DND-41 (cell line): ENCODE measurements around the gene SMIM14.
"Not testable (repeated sequence)": the region's sequence is repeated elsewhere in the genome, so short reads cannot be mapped to it uniquely, and the experiment has no call there.

Source experiments
- ATAC-seq: fragments of 200-7000 bp; cut with Tn5 transposase; 3 replicates; pipeline ENCODE4 v1.9.1; 2021; ENCODE audit warnings: low read depth; ENCODE audit not compliant: insufficient read depth
- DNase-seq: peaks from one replicate; pipeline ENCODE4 v3.0.0-alpha.2; 2020
- H2AFZ ChIP-seq: 2 replicates; pipeline ENCODE4 v1.6.0; 2012; ENCODE audit warnings: low read depth, low read length
- H3K27ac ChIP-seq: 2 replicates; pipeline ENCODE4 v1.5.1; 2012; ENCODE audit warnings: low read length, inconsistent platforms
- H3K27me3 ChIP-seq: fragments of 200-600 bp; sonication (generic); 2 replicates; pipeline ENCODE4 v1.6.0; 2012; ENCODE audit warnings: low read length, mild to moderate bottlenecking, inconsistent platforms; ENCODE audit not compliant: insufficient read depth, poor library complexity
- H3K36me3 ChIP-seq: 2 replicates; pipeline ENCODE4 v1.5.1; 2012; ENCODE audit warnings: low read length, inconsistent platforms; ENCODE audit not compliant: insufficient read depth
- H3K4me1 ChIP-seq: 2 replicates; pipeline ENCODE4 v1.5.1; 2012; ENCODE audit warnings: mild to moderate bottlenecking, low read length; ENCODE audit not compliant: insufficient read depth
- H3K4me2 ChIP-seq: 2 replicates; pipeline ENCODE4 v1.6.0; 2012; ENCODE audit warnings: mild to moderate bottlenecking, moderate library complexity, low read length, inconsistent platforms; ENCODE audit not compliant: insufficient read depth
- H3K4me3 ChIP-seq, 2 experiments: fragments of 200-600 bp in 1 of 2; shearing (Covaris generic) in 1 of 2; 2 replicates each; pipeline ENCODE4 v1.5.1; 2012 to 2016; ENCODE audit warnings: inconsistent platforms in 2 of 2, low read length in 2 of 2, mild to moderate bottlenecking in 2 of 2, low read depth in 1 of 2, moderate library complexity in 1 of 2
- H3K79me2 ChIP-seq: 2 replicates; pipeline ENCODE4 v1.6.0; 2012; ENCODE audit warnings: low read length, inconsistent platforms; ENCODE audit not compliant: insufficient read depth
- H3K9ac ChIP-seq: 2 replicates; pipeline ENCODE4 v1.6.0; 2012; ENCODE audit warnings: low read depth, mild to moderate bottlenecking, inconsistent platforms, low read length, moderate library complexity
- H3K9me3 ChIP-seq: 2 replicates; pipeline ENCODE4 v1.5.1; 2012; ENCODE audit warnings: low read length, moderate library complexity, mild to moderate bottlenecking, inconsistent platforms; ENCODE audit not compliant: insufficient read depth, severe bottlenecking
- H4K20me1 ChIP-seq: 2 replicates; pipeline ENCODE4 v1.6.0; 2012; ENCODE audit warnings: low read length; ENCODE audit not compliant: insufficient read depth
- CTCF ChIP-seq: IDR thresholded peaks from 2 replicates; pipeline ENCODE4 v1.5.1; 2012; ENCODE audit warnings: borderline replicate concordance, low read length, moderate library complexity, mild to moderate bottlenecking; ENCODE audit not compliant: poor library complexity, severe bottlenecking; ENCODE audit errors: extremely low read depth
- EZH2 ChIP-seq: IDR thresholded peaks from 3 replicates; pipeline ENCODE4 v1.6.1; 2012; ENCODE audit warnings: borderline replicate concordance, low read depth, mild to moderate bottlenecking, moderate library complexity, low read length, inconsistent platforms; ENCODE audit not compliant: severe bottlenecking

Gene SMIM14

GRCh38 chr4:39510348-39510929 lies 128.2 kb downstream of the SMIM14 start:
- TF ChIP-seq CTCF (no peak), EZH2 (no peak)
- H3K36me3 ChIP-seq: peaks cover 11% of the 10 kb centered on the region; the same call in 1 of the 2 replicates

GRCh38 chr4:39505581-39505980 lies 133.1 kb downstream of the SMIM14 start:
- no peaks in the 10 kb centered on the region for H3K79me2 ChIP-seq
- TF ChIP-seq CTCF (no peak), EZH2 (no peak)
- no peak overlapping the region for H2AFZ ChIP-seq
- H3K9ac ChIP-seq: no peak overlapping the region
- H3K4me3 ChIP-seq: no peak overlapping the region
- no peak overlapping the region for H3K27ac ChIP-seq
- no peaks in the 10 kb centered on the region for H3K4me1 ChIP-seq
- ATAC-seq: no peak
- DNase-seq: no peak
- no peaks in the 10 kb centered on the region for H4K20me1 ChIP-seq
- H3K27me3 ChIP-seq: no peaks in the 10 kb centered on the region
- H3K36me3 ChIP-seq: peaks cover 24% of the 10 kb centered on the region
- H3K4me2 ChIP-seq: no peak overlapping the region
- H3K9me3 ChIP-seq: no peaks in the 10 kb centered on the region

More at GRCh38 chr4:39510348-39510929, 128.2 kb downstream of the SMIM14 start:
- no peak overlapping the region for H3K4me3 ChIP-seq
- no peak overlapping the region for H3K9ac ChIP-seq
- no peak overlapping the region for H2AFZ ChIP-seq
- DNase-seq: no peak
- H3K27ac ChIP-seq: no peak overlapping the region
- no peaks in the 10 kb centered on the region for H3K9me3 ChIP-seq
- no peak for ATAC-seq
- H3K27me3 ChIP-seq: no peaks in the 10 kb centered on the region
- no peaks in the 10 kb centered on the region for H3K4me1 ChIP-seq
- H4K20me1 ChIP-seq: no peaks in the 10 kb centered on the region
- H3K79me2 ChIP-seq: no peaks in the 10 kb centered on the region
- H3K4me2 ChIP-seq: no peak overlapping the region

GRCh38 chr4:39504538-39504937 lies 134.1 kb downstream of the SMIM14 start:
- Histone ChIP-seq H3K27me3 (no peaks in the 10 kb centered on the region), H3K36me3 (peaks cover 21% of the 10 kb centered on the region), H3K4me3 (no peak overlapping the region), H3K4me2 (no peak overlapping the region), H3K9me3 (no peaks in the 10 kb centered on the region), H3K27ac (no peak overlapping the region), H2AFZ (no peak overlapping the region), H4K20me1 (no peaks in the 10 kb centered on the region), H3K4me1 (no peaks in the 10 kb centered on the region), H3K9ac (no peak overlapping the region), H3K79me2 (no peaks in the 10 kb centered on the region)
- ATAC-seq: no peak
- TF ChIP-seq EZH2 (no peak), CTCF (no peak)
- no peak for DNase-seq

- not testable (repeated sequence) for H3K4me2 ChIP-seq, H3K9me3 ChIP-seq, DNase-seq, ATAC-seq, H3K9ac ChIP-seq, H4K20me1 ChIP-seq, H3K27ac ChIP-seq, H3K4me1 ChIP-seq, H3K79me2 ChIP-seq, H3K27me3 ChIP-seq, H2AFZ ChIP-seq, H3K4me3 ChIP-seq
- peaks cover 13% of the 10 kb centered on the region for H3K36me3 ChIP-seq
These were observed 136.0 kb downstream of the SMIM14 start for GRCh38 chr4:39502664-39503035.
